ENCODE measurements around the gene RASAL2.
"Not testable (repeated sequence)": the region's sequence is repeated elsewhere in the genome, so short reads cannot be mapped to it uniquely, and the experiment has no call there.

RASAL2 gene

DNA sequence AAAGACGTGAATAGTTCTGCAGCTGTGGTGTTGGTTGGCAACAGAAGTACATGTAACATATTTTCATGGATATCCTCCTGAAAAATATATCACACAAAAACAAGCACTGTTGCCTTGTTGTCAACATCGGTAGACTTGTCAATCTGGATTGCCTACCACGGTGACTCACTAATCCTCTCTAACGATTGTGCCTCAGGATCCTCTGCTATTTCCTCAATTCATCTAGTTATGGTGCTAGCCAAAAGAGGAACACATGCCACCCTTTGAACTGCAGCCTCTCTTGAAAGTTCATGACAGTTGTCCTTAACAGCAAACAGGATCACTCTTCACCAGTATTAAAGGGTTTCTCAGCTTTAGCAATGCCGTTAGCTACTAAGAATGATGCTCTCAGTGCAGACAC is 25.7 kb downstream of the RASAL2 start:
- no peak for DNase-seq (ENCODE audit: low read depth, low spot score)

- DNase-seq (ENCODE audit: low read depth, low spot score) = peak; percentile 65
Observed at GRCh38 chr1:178120088-178120487, 26.2 kb downstream of the RASAL2 start.

DNA sequence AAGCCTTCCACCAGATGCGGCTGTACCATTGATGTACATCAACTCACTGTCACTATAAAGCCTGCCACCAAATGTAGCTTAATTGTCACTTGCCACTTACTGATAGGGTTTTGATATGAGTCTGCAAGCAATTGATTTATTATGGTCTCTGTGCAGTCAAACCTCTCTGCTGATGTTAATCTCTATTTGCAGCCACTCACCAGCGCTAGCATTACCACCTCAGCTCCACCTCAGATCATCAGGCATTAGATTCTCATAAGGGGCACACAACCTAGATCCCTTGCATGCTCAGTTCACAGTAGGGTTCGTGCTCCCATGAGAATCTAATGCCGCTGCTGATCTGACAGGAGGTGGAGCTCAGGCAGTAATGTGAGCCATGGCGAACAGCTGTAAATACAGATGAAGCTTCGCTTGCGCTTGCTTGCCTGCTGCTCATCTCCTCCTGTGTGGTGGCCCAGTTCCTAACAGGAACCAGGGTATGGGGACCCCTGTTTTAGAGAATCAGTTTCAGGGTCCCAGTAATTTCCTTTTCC is 26.7 kb downstream of the RASAL2 start:
- DNase-seq (ENCODE audit: low read depth, low spot score) = not testable (repeated sequence)

- no peak for DNase-seq (ENCODE audit: low read depth, low spot score)
Observed at GRCh38 chr1:178121883-178122282, 28.0 kb downstream of the RASAL2 start.

DNA sequence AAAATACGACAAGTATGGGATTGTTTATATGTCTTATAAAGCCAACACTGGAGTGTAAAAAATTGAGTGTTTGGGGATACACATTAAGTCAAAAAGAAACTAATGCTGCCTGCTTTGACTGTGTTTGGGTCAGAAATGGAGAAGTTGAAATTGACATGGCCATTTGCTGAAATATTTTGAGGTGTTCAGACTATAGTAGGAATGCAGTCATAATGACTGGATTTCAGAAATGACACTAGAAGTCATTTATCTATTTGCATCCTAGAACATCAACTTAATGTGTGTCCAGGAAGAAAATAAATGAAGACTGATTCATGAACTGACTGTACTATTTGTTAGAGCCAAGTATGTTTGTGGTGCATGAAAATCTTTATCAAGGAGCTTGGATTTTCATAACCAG is 28.4 kb downstream of the RASAL2 start:
- no peak for DNase-seq (ENCODE audit: low read depth, low spot score)

- no peak for DNase-seq (ENCODE audit: low read depth, low spot score)
Observed at GRCh38 chr1:178124115-178124514, 30.2 kb downstream of the RASAL2 start.

GRCh38 chr1:178126261-178126660 is 32.4 kb downstream of the RASAL2 start:
- no peak for DNase-seq (ENCODE audit: low read depth, low spot score)

GRCh38 chr1:178126741-178127185 is 32.9 kb downstream of the RASAL2 start:
- DNase-seq (ENCODE audit: low read depth, low spot score) = no peak

GRCh38 chr1:178127482-178128191 is 33.7 kb downstream of the RASAL2 start:
- no peak for DNase-seq (ENCODE audit: low read depth, low spot score)

DNA sequence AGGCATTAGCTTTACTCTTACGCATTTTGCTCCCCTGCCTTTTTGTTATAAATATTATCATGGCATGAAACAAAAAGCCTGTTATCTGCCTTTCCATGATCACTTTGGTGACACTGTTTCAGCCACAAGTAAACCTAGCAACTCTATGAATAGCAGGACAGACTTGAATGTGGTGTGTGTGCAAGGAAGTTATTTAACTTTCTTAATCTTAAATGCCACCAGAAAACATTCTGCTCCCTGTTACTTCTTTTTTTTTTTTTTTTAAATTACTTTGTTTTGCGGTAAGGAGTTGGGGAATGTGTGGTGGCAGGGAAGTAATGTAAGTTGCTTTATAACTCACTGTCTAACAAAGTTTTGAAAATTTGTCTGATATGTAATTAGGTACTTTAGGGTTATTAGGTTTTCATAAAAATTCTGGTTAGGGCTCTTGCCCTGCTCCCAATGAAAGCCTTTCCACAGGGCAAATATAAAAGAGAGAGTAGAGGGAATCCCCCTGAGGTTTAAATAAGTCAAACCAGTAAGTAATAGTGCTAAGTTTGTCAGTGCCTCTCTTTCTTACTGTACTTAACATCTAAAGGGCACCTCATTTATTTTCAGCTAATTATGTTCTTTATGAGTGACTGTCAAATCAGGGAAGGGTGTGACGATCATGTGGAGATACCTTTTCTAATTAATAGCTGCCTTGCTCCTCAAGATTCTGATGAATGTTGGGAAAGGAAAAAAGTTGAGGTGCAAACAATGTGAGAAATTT is 39.5 kb downstream of the RASAL2 start:
- DNase-seq (ENCODE audit: low read depth, low spot score) = no peak

GRCh38 chr1:178134061-178134460 is 40.2 kb downstream of the RASAL2 start:
- DNase-seq (ENCODE audit: low read depth, low spot score) = no peak

GRCh38 chr1:178137238-178137637 is 43.3 kb downstream of the RASAL2 start:
- no peak for DNase-seq (ENCODE audit: low read depth, low spot score)

DNA sequence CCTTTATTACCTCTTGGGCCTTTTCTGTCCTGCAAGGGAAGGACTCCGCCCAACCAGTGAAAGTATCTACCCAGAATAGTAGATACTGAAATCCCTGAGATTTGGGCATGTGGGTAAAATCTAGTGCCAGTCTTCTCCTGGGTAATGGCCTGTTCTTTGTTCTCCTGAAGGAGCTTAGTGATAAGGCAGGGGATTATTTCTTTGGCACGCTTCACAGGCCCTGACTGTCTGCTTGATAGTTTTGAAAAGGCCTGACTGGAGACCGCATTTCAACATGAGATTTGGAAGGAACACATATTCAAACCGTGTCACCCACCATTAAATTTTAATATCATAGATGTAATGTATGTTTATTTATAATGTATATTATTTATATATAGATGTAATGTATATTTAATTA is 48.9 kb downstream of the RASAL2 start:
- DNase-seq (ENCODE audit: low read depth, low spot score) = no peak

DNA sequence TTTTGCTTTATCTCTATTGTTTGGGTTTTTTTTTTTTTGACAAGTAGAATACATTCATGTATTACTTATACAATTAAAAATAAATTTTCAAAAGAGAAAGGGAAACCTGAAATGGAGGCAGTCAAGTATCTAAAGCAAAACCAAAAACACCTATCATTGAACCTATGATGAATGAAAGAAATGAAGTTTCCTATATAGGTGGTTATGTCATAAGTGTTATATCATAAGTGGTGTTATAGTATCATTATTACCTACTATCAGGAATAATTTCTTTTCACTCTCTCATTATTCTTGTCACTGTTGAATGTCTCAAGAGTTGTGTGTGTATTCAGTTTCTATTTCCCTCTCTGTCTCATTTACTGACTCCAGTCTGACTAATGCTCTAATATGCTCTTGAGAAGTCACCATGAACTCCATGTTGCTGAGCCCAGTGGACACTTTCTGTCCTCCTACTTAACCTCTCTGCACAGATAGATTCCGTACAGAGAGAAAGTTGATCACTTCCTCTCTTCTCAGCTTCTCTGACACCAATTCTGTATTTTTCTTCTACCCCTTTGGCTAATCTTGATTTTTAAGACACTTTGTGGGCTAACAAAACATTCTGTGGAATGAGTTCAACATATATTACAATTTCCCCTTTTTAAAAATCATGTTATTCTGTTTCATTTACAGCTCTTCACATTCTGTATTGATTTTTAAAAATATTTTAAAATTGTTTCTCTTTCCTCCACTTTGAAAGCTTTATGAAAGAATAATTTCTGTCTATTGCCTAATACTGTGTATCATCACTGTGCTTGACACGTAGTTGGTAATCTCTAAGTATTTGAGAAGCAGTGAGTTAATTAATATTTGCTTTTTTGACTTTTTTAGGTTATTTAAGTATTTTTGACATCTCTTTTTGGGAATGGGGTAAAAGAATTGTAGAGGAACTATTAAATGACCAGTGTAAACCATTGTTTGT is 50.1 kb downstream of the RASAL2 start:
- DNase-seq (ENCODE audit: low read depth, low spot score) = no peak

DNA sequence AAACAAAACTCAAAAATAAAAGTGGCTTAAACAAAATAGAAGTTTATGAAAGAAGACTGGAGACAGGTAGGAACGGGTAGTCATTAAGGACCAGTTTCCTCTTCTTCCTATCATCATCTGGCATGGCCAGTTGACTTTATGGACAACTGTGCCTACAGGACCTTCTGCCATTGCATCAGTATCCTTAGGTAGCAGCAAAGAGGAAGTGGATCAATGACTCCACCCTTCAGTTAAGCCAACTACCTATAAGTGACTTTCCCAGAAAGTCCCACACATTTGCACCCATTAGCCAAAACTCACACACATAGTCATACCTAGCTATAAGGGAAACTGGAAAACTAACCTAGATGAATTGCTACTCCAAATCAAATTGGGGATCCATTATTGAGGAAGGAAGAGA is 51.7 kb downstream of the RASAL2 start:
- no peak for DNase-seq (ENCODE audit: low read depth, low spot score)

- DNase-seq (ENCODE audit: low read depth, low spot score) = no peak
Observed at GRCh38 chr1:178146436-178146835, 52.5 kb downstream of the RASAL2 start.

- DNase-seq (ENCODE audit: low read depth, low spot score) = no peak
Observed at GRCh38 chr1:178150610-178151009, 56.7 kb downstream of the RASAL2 start.

DNA sequence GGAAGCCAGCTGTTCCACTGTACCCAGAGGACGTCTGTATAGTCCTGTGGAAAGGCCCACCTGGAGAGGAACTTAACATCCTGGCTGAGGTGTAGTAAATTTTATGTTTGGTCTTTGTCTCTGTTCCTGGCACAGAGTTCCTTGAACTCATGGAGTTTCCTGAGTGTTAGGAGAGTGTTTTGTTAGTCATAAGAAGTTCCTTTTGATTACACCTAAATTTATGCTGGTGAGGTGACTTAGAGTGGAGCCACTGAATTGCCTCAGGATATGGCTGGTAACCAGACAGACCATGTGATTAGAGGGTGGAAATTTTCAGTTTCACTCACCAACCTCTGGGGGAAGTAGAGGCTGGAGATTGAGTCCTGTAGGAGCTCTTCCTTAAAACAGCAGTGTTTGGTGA is 57.9 kb downstream of the RASAL2 start:
- DNase-seq (ENCODE audit: low read depth, low spot score) = no peak

DNA sequence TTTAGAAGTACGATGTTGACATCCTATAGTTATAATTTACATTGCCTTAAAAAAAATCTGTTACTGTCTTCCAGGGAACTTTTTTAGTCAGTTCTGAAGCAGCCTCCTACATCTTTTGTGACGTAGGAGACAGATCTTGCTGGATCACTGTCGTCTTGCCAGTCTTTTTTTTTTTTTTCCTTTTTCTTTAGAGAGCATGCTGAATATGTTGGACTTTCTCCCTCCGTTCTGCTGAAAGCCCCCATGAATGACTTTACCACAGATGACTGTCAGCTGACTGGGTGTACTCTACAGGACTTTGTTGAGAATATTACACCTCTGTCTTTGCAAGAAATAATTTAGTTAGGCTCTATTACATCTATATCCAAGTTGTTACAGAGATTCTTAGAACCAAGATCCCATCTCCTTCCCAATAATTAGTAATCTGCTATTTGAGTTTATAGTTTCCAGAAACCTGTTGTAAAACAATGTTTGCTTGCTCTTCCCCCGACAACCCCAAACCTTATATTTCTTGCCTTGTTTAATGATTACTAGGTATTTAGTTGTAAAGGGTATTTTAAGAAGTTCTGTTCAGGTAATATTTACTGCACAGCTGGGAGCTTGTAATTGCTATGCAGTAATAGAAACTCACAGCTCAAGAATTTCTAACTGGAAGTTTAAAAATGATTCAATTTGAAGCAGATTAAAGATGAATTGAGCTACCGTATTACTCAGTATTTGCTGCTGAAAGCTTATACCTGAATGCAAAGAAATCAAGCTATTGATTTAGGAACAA is 61.8 kb downstream of the RASAL2 start:
- no peak for DNase-seq (ENCODE audit: low read depth, low spot score)

- DNase-seq (ENCODE audit: low read depth, low spot score) = no peak
Observed at GRCh38 chr1:178160736-178161475, 67.0 kb downstream of the RASAL2 start.

All from smooth muscle cell of the brain vasculature (primary cell).